Trophoblast cell (in vitro differentiated cells and primary cell): ENCODE measurements around the gene S100A7A.
"Not testable (repeated sequence)": the region's sequence is repeated elsewhere in the genome, so short reads cannot be mapped to it uniquely, and the experiment has no call there.

Source experiments
- DNase-seq, 2 donors: peaks; one replicate each; pipeline ENCODE4 v3.0.0-alpha.2; 2016
- H2AFZ ChIP-seq: 2 replicates; pipeline ENCODE4 v1.6.1; 2013; ENCODE audit warnings: low read length, moderate library complexity, mild to moderate bottlenecking; ENCODE audit not compliant: insufficient read depth, poor library complexity
- H2AK5ac ChIP-seq: 2 replicates; pipeline ENCODE4 v1.6.1; 2013; ENCODE audit warnings: mild to moderate bottlenecking, low read length
- H2BK120ac ChIP-seq: 2 replicates; pipeline ENCODE4 v1.6.1; 2013; ENCODE audit warnings: low read length, mild to moderate bottlenecking, moderate library complexity; ENCODE audit not compliant: insufficient read depth, poor library complexity
- H2BK12ac ChIP-seq: 2 replicates; pipeline ENCODE4 v1.6.1; 2013; ENCODE audit warnings: mild to moderate bottlenecking, low read length, moderate library complexity
- H2BK5ac ChIP-seq: 2 replicates; pipeline ENCODE4 v1.6.1; 2013; ENCODE audit warnings: low read length, low read depth, moderate library complexity, mild to moderate bottlenecking; ENCODE audit not compliant: poor library complexity
- H3K14ac ChIP-seq: 2 replicates; pipeline ENCODE4 v1.6.1; 2013; ENCODE audit warnings: mild to moderate bottlenecking, low read length
- H3K18ac ChIP-seq: 2 replicates; pipeline ENCODE4 v1.6.1; 2013; ENCODE audit warnings: mild to moderate bottlenecking, low read length
- H3K23ac ChIP-seq: 2 replicates; pipeline ENCODE4 v1.6.1; 2013; ENCODE audit warnings: low read length
- H3K27ac ChIP-seq: 2 replicates; pipeline ENCODE4 v1.5.1; 2013; ENCODE audit warnings: low read depth, mild to moderate bottlenecking, inconsistent platforms, low read length, moderate library complexity
- H3K27me3 ChIP-seq: 2 replicates; pipeline ENCODE4 v1.6.1; 2013; ENCODE audit warnings: inconsistent platforms, mild to moderate bottlenecking, low read length, moderate library complexity; ENCODE audit not compliant: insufficient read depth
- H3K36me3 ChIP-seq, 2 experiments: 1 replicate in 1 of 2; 2 replicates in 1 of 2; pipeline ENCODE4 v1.6.1; 2013; ENCODE audit warnings: low read length in 2 of 2, mild to moderate bottlenecking in 2 of 2, moderate library complexity in 1 of 2; ENCODE audit not compliant: insufficient read depth in 2 of 2, control insufficient read depth in 1 of 2
- H3K4ac ChIP-seq: 2 replicates; pipeline ENCODE4 v1.6.1; 2013; ENCODE audit warnings: low read depth, mild to moderate bottlenecking, low read length, moderate library complexity
- H3K4me1 ChIP-seq, 2 experiments: 1 replicate in 1 of 2; 2 replicates in 1 of 2; pipeline ENCODE4 v1.6.1; 2013; ENCODE audit warnings: low read length in 2 of 2, mild to moderate bottlenecking in 2 of 2, moderate library complexity in 1 of 2; ENCODE audit not compliant: insufficient read depth in 2 of 2, control insufficient read depth in 1 of 2
- H3K4me2 ChIP-seq: 2 replicates; pipeline ENCODE4 v1.6.1; 2013; ENCODE audit warnings: inconsistent platforms, mild to moderate bottlenecking, low read length, moderate library complexity
- H3K4me3 ChIP-seq: 2 replicates; pipeline ENCODE4 v1.5.1; 2013; ENCODE audit warnings: mild to moderate bottlenecking, low read depth, low read length, inconsistent platforms
- H3K79me1 ChIP-seq: one replicate; pipeline ENCODE4 v1.6.1; 2013; ENCODE audit warnings: low read length
- H3K79me2 ChIP-seq: 2 replicates; pipeline ENCODE4 v1.6.1; 2013; ENCODE audit warnings: low read length, mild to moderate bottlenecking; ENCODE audit not compliant: control insufficient read depth, insufficient read depth, poor library complexity
- H3K9ac ChIP-seq: 2 replicates; pipeline ENCODE4 v1.6.1; 2013; ENCODE audit warnings: mild to moderate bottlenecking, low read length
- H3K9me3 ChIP-seq: 2 replicates; pipeline ENCODE4 v1.6.1; 2013; ENCODE audit warnings: low read depth, mild to moderate bottlenecking, control low read depth, inconsistent platforms, low read length; ENCODE audit not compliant: insufficient read depth
- H4K12ac ChIP-seq: 2 replicates; pipeline ENCODE4 v1.6.1; 2013; ENCODE audit warnings: low read depth, mild to moderate bottlenecking, low read length, moderate library complexity
- H4K8ac ChIP-seq: 2 replicates; pipeline ENCODE4 v1.6.1; 2013; ENCODE audit warnings: low read depth, mild to moderate bottlenecking, low read length, moderate library complexity
- H4K91ac ChIP-seq: one replicate; pipeline ENCODE4 v1.6.1; 2013; ENCODE audit warnings: low read depth, mild to moderate bottlenecking, low read length, moderate library complexity
- WGBS: extraction: QIAGEN DNeasy Blood & Tissue Kit; methylation state at CpG from one replicate; pipeline ENCODE4 v1.1.7; 2013; ENCODE audit warnings: missing lambda C conversion rate; ENCODE audit not compliant: insufficient read length, insufficient coverage; ENCODE audit errors: extremely low coverage; 5-methylcytosine and 5-hydroxymethylcytosine counted together

S100A7A gene

DNA sequence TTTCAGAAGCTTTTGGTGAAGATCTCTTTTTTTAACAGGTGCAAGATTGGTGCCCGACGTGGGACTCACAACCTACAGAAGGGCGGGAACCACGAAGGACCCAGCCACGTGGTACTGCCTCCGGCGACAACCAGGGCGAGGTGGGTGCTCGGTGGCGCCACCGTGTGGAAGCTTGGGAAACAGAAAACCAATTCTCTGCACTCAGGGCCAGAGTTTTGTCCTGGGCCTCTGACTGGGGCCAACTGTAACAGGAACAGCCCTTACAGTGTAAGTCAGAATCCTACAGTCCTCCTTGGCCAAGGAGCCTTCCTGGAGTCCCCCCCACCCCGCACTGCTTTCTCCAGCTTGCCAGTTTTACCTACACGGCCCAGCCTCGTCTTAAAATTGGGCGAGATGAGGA lies 11.6 kb upstream of the S100A7A start:
- Histone ChIP-seq H3K4me3 (no peak overlapping the region), H3K79me2 (no peaks in the 10 kb centered on the region), H3K4me1 (no peaks in the 10 kb centered on the region), H2AFZ (no peak overlapping the region), H3K9me3 (no peaks in the 10 kb centered on the region), H3K23ac (no peak overlapping the region), H4K12ac (no peak overlapping the region), H3K4me2 (no peak overlapping the region), H3K9ac (no peak overlapping the region), H4K91ac (no peak overlapping the region), H2AK5ac (no peak overlapping the region), H3K36me3 (no peaks in the 10 kb centered on the region), H3K27me3 (no peaks in the 10 kb centered on the region), H3K18ac (no peak overlapping the region), H3K14ac (no peak overlapping the region), H2BK5ac (no peak overlapping the region), H2BK12ac (no peak overlapping the region), H4K8ac (no peak overlapping the region), H3K4ac (no peak overlapping the region), H3K79me1 (no peaks in the 10 kb centered on the region), H2BK120ac (no peak overlapping the region), H3K27ac (no peak overlapping the region)
- WGBS: no CpG with 5 or more reads among the region's 15 CpGs
- DNase-seq: peak; percentile 55 to 78

DNA sequence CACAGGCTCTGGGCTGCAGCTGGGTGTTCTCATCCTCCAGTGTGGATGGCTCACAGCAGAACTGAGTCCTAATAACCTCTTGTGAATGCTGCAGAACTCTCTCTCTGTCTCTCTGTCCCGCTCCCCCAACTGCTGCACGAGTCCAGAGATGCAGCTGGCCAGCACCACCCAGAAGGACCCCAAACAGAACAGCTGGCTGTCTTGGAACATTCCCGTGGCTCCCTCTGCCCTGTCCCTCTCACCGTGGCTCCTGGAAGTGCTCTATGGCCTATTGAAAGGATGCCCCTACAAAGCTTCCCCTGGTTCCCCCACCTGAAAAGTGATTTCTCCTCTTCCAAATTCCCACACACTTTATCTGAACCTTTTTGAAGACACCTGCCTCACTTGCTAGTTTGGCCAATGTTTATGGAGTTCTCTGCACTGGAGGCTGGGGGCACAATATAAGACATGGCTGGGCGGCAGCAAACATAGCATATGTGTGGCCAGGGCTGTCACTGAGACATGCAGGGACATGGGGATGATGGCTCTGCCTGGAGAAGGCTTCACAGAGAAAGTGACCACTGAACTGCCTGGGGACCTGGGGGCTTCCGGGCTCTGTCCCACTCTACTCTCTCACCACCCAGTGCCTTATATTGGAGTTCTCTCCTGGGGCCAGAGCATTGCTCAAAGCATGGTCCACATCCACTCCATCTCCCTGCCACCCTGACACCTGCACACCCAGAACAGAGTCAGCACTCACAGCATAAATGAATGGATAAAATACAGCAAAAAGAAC lies 10.3 kb upstream of the S100A7A start:
- not testable (repeated sequence) for H3K23ac ChIP-seq, H4K91ac ChIP-seq, H3K18ac ChIP-seq, H2AFZ ChIP-seq, H3K4me1 ChIP-seq, H4K12ac ChIP-seq, H2BK5ac ChIP-seq, H3K4ac ChIP-seq, H3K79me1 ChIP-seq, H3K9ac ChIP-seq, DNase-seq, H3K9me3 ChIP-seq, H4K8ac ChIP-seq, H3K27ac ChIP-seq, H2BK120ac ChIP-seq, H2BK12ac ChIP-seq, H2AK5ac ChIP-seq, H3K4me3 ChIP-seq, H3K36me3 ChIP-seq, H3K4me2 ChIP-seq, H3K79me2 ChIP-seq, H3K27me3 ChIP-seq, H3K14ac ChIP-seq
- no CpG with 5 or more reads among the region's 6 CpGs for WGBS

DNA sequence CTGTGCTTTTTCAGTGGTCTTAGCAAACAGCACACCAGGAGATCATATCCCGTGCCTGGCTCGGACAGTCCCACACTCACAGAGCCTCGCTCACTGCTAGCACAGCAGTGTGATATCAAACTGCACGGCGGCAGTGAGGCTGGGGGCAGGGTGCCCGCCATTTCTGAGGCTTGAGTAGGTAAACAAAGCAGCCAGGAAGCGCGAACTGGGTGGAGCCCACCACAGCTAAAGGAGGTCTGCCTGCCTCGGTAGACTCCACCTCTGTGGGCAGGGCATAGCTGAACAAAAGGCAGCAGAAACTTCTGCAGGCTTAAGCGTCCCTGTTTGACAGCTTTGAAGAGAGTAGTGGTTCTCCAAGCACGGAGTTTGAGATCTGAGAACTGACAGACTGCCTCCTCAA lies 9.0 kb upstream of the S100A7A start:
- H2BK120ac ChIP-seq, H2BK5ac ChIP-seq, H3K18ac ChIP-seq, H3K27me3 ChIP-seq, H3K36me3 ChIP-seq, H3K9me3 ChIP-seq, H3K79me2 ChIP-seq, H3K79me1 ChIP-seq, H2AFZ ChIP-seq, H3K4ac ChIP-seq, H3K27ac ChIP-seq, H3K14ac ChIP-seq, H3K4me1 ChIP-seq, H3K9ac ChIP-seq, H4K12ac ChIP-seq, H2BK12ac ChIP-seq, H4K8ac ChIP-seq, H2AK5ac ChIP-seq, H3K4me2 ChIP-seq, H4K91ac ChIP-seq, DNase-seq, H3K23ac ChIP-seq, H3K4me3 ChIP-seq: not testable (repeated sequence)
- WGBS: no CpG with 5 or more reads among the region's 11 CpGs

DNA sequence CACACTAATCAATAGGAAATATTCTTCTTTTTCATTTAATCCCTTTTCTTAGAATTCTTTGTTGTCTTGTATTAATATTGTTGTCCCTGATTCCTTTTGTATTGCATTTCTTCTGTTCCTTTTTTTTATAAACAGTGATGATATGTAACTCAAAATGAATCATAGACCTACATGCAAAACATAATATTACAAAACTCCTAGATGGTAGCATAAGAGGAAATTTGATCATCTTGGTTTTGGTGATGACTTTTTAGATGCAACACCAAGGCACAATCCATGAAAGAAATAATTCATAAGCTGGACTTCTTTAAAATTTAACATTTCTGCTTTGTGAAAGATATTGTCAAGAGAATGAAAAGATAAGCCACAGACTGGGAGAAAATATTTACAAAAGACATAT lies 2.4 kb upstream of the S100A7A start:
- H2BK12ac ChIP-seq, H3K79me2 ChIP-seq, H2AK5ac ChIP-seq, H3K36me3 ChIP-seq, H3K9me3 ChIP-seq, H4K12ac ChIP-seq, H3K4ac ChIP-seq, DNase-seq, H3K18ac ChIP-seq, H3K4me3 ChIP-seq, H2AFZ ChIP-seq, H3K4me2 ChIP-seq, H3K4me1 ChIP-seq, H2BK5ac ChIP-seq, H4K8ac ChIP-seq, H3K27me3 ChIP-seq, H3K79me1 ChIP-seq, H3K14ac ChIP-seq, H2BK120ac ChIP-seq, H3K27ac ChIP-seq, H4K91ac ChIP-seq, H3K9ac ChIP-seq, H3K23ac ChIP-seq: not testable (repeated sequence)
